ENCODE results near the gene PUSL1.

PUSL1 gene

DNA sequence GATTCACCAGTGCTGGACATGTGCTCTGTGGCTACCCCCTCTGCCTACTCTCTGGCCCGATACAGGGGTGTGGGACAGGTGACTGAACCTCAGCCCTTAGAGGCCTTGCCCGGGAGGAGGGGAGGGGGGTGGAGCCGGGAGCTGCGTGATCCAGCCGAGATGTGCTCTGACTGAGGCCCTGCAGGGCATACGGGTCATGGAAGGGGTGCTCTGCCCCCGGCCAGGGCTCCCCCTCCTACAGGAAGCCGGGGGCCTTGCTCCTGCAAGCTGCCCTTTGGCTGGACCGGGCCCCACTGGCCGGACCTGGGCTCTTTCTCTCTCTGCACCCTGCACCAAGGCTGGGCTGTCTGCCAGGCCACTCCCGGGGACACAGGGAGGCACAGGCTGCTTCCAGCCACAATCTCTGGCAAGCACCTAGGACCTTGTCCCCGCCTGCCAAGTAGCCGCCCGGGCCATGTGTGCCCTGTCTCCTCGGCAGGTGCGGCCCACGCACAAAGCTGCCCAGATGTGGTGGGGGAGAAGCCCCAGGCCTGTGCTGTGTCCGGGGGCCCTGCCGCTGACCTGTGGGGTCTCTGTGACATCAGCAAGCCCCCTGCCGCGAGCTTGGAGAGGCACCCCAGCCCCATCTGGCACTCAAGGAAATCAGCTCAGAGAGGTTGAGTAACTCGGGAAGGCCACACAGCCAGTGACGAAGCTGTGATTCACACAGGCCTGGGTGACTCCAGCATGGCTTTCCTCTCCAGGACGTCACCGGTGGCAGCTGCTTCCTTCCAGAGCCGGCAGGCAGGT lies 26.7 kb upstream of the PUSL1 start:
- Histone ChIP-seq H3K9ac (no peak overlapping the region), H3K9me3 (ENCODE audit: control insufficient read depth, low read length) (no peaks in the 10 kb centered on the region), H3K4me2 (ENCODE audit: low read length) (peak overlapping the region; percentile 47), H3K4me1 (peaks cover 3% of the 10 kb centered on the region), H3K27me3 (ENCODE audit: control insufficient read depth, insufficient read depth, low read length) (no peaks in the 10 kb centered on the region), H3K27ac (no peak overlapping the region), H3K79me2 (no peaks in the 10 kb centered on the region), H3K4me3 (ENCODE audit: low read depth, low read length) (peak overlapping the region; percentile 4), H2AFZ (peak overlapping the region; percentile 22), H3K36me3 (ENCODE audit: control insufficient read depth, insufficient read depth, low read length) (no peaks in the 10 kb centered on the region)
- TF ChIP-seq, protein P1, sequence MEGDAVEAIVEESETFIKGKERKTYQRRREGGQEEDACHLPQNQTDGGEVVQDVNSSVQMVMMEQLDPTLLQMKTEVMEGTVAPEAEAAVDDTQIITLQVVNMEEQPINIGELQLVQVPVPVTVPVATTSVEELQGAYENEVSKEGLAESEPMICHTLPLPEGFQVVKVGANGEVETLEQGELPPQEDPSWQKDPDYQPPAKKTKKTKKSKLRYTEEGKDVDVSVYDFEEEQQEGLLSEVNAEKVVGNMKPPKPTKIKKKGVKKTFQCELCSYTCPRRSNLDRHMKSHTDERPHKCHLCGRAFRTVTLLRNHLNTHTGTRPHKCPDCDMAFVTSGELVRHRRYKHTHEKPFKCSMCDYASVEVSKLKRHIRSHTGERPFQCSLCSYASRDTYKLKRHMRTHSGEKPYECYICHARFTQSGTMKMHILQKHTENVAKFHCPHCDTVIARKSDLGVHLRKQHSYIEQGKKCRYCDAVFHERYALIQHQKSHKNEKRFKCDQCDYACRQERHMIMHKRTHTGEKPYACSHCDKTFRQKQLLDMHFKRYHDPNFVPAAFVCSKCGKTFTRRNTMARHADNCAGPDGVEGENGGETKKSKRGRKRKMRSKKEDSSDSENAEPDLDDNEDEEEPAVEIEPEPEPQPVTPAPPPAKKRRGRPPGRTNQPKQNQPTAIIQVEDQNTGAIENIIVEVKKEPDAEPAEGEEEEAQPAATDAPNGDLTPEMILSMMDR (IDR thresholded peaks at IDR 0.05) = no peak

DNA sequence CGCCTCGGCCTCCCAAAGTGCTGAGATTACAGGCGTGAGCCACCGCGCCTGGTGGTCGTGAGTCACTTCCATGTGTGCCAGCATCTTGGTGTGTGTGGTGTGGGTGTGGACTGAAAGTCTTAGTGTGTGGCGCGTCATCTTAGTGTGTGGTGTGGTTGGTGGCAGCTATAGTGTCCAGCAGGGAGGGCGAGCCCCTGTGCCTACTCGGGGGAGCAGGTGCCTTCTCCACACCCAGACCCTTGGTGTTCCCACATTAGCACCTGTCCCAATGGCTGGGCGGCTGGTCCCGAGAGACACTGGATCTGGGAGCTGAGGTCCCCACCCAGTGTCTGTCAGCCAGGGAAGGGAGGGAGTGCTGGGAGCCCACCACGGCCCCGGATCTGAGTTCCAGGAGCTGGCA lies 25.4 kb upstream of the PUSL1 start:
- H3K36me3 ChIP-seq (ENCODE audit: control insufficient read depth, insufficient read depth, low read length) = no peaks in the 10 kb centered on the region
- H3K9me3 ChIP-seq (ENCODE audit: control insufficient read depth, low read length) = no peaks in the 10 kb centered on the region
- H3K4me1 ChIP-seq = peaks cover 3% of the 10 kb centered on the region
- H3K4me3 ChIP-seq (ENCODE audit: low read depth, low read length) = no peak overlapping the region
- no peak overlapping the region for H3K27ac ChIP-seq
- TF ChIP-seq, protein P1 (IDR thresholded peaks at IDR 0.05) = no peak
- no peaks in the 10 kb centered on the region for H3K79me2 ChIP-seq
- no peak overlapping the region for H3K9ac ChIP-seq
- H3K27me3 ChIP-seq (ENCODE audit: control insufficient read depth, insufficient read depth, low read length) = no peaks in the 10 kb centered on the region
- no peak overlapping the region for H2AFZ ChIP-seq
- no peak overlapping the region for H3K4me2 ChIP-seq (ENCODE audit: low read length)

DNA sequence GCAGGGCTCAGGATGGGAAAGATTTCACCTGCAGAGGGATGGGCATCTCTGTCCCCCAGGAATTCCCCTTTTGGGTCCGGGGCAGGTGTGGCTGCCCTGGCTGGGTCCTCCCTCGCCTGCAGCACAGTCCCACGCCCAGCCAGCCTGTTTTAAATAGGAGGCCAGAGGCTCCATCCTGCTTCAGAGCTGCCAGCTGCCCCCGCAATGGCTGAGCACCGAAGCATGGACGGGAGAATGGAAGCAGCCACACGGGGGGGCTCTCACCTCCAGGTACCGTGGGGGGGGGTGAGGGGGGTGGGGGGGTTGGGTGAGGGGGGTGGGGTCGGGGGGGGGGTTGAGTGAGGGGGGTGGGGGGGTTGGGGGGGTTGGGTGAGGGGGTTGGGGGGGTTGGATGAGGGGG lies 24.6 kb upstream of the PUSL1 start:
- TF ChIP-seq, protein P1 (IDR thresholded peaks at IDR 0.05) = no peak
- H3K27me3 ChIP-seq (ENCODE audit: control insufficient read depth, insufficient read depth, low read length) = no peaks in the 10 kb centered on the region
- H3K4me1 ChIP-seq = peaks cover 3% of the 10 kb centered on the region
- H3K4me2 ChIP-seq (ENCODE audit: low read length) = no peak overlapping the region
- no peaks in the 10 kb centered on the region for H3K79me2 ChIP-seq
- H3K9me3 ChIP-seq (ENCODE audit: control insufficient read depth, low read length) = no peaks in the 10 kb centered on the region
- no peak overlapping the region for H2AFZ ChIP-seq
- no peak overlapping the region for H3K4me3 ChIP-seq (ENCODE audit: low read depth, low read length)
- H3K9ac ChIP-seq = no peak overlapping the region
- H3K36me3 ChIP-seq (ENCODE audit: control insufficient read depth, insufficient read depth, low read length) = no peaks in the 10 kb centered on the region
- H3K27ac ChIP-seq = no peak overlapping the region

DNA sequence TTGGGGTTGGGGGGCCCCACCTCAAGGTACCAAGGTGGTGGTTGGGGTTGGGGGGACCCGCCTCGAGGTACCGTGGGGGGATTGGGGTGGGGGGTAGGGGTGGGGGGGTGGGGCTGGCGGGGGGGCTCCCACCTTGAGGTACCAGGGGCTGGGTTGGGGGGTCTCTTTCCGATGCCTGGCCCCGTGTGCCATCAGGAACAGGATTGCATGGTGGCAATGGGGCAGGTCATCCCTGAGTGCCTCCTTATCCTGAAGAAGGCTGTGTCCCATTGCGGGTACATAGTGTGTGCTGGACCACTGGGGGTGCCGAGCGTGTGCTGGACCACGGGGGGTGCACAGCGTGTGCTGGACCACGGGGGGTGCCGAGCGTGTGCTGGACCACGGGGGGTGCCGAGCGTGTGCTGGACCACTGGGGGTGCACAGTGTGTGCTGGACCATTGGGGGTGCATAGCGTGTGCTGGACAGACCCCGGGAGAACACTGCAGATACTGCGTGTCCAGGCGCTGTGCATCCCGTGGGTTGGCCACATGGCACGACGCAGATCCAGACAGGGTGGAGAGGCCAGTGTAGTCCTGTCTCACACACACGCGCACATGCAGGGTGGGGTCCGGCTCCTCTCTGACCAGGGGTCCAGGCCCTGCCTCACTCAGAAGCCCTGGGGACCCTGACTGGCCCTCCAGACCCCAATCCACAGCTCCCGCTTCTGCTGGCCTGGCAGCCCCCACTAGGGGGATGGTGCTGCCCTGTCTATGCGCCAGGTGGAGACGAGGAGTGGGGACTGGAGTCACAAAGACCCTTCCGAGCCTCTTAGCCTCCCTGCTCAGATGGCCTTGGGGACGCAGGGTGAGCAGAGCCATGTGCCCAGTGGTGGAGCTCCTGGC lies 23.9 kb upstream of the PUSL1 start:
- H3K4me1 ChIP-seq = peaks cover 3% of the 10 kb centered on the region
- no peaks in the 10 kb centered on the region for H3K79me2 ChIP-seq
- TF ChIP-seq, protein P1 (IDR thresholded peaks at IDR 0.05) = no peak
- H3K9me3 ChIP-seq (ENCODE audit: control insufficient read depth, low read length) = no peaks in the 10 kb centered on the region
- no peak overlapping the region for H3K4me2 ChIP-seq (ENCODE audit: low read length)
- no peak overlapping the region for H3K27ac ChIP-seq
- H3K27me3 ChIP-seq (ENCODE audit: control insufficient read depth, insufficient read depth, low read length) = no peaks in the 10 kb centered on the region
- H3K4me3 ChIP-seq (ENCODE audit: low read depth, low read length) = no peak overlapping the region
- H2AFZ ChIP-seq = no peak overlapping the region
- no peaks in the 10 kb centered on the region for H3K36me3 ChIP-seq (ENCODE audit: control insufficient read depth, insufficient read depth, low read length)
- H3K9ac ChIP-seq = no peak overlapping the region

Measured in parathyroid adenoma (tissue), 2 donors.